Anterior cingulate cortex (tissue), 58 donors: Measurements from ENCODE around the gene ARHGAP10.
A peak's percentile ranks its signal among the peaks of the same experiment; 100 is the strongest.

Experiments used
- DNase-seq, 58 donors: peaks; one replicate each; lab custom pipeline; 2025; lab: John Stamatoyannopoulos, UW

Gene ARHGAP10

GRCh38 chr4:147933316-147933715 is 201.4 kb downstream of the ARHGAP10 start:
- DNase-seq = peak in 1 of 58 donors; percentile 2

- DNase-seq = no peak
These were observed 201.9 kb downstream of the ARHGAP10 start for GRCh38 chr4:147933779-147934178.

- DNase-seq = no peak
These were observed 206.6 kb downstream of the ARHGAP10 start for GRCh38 chr4:147938496-147938895.

- DNase-seq = peak in 36 of 58 donors; percentile 3 to 74 (median 21)
These were observed 208.3 kb downstream of the ARHGAP10 start for GRCh38 chr4:147940171-147940570.

GRCh38 chr4:147941373-147941772 is 209.5 kb downstream of the ARHGAP10 start:
- DNase-seq = no peak

- no peak for DNase-seq
These were observed 210.8 kb downstream of the ARHGAP10 start for GRCh38 chr4:147942729-147943128.

- DNase-seq = peak in 1 of 58 donors; percentile 34
These were observed 211.3 kb downstream of the ARHGAP10 start for GRCh38 chr4:147943159-147943638.

GRCh38 chr4:147944249-147944648 is 212.4 kb downstream of the ARHGAP10 start:
- no peak for DNase-seq

GRCh38 chr4:147944670-147945260 is 212.9 kb downstream of the ARHGAP10 start:
- no peak for DNase-seq

- DNase-seq = no peak
These were observed 216.4 kb downstream of the ARHGAP10 start for GRCh38 chr4:147948336-147948735.

GRCh38 chr4:147950261-147950660 is 218.4 kb downstream of the ARHGAP10 start:
- DNase-seq = no peak

- DNase-seq = no peak
These were observed 219.0 kb downstream of the ARHGAP10 start for GRCh38 chr4:147950841-147951240.

GRCh38 chr4:147954850-147955249 is 223.0 kb downstream of the ARHGAP10 start:
- DNase-seq = no peak

- no peak for DNase-seq
These were observed 224.1 kb downstream of the ARHGAP10 start for GRCh38 chr4:147955827-147956558.

GRCh38 chr4:147957446-147957845 is 225.6 kb downstream of the ARHGAP10 start:
- DNase-seq = no peak

GRCh38 chr4:147958057-147958456 is 226.2 kb downstream of the ARHGAP10 start:
- DNase-seq = no peak

- no peak for DNase-seq
These were observed 226.7 kb downstream of the ARHGAP10 start for GRCh38 chr4:147958489-147959065.

GRCh38 chr4:147960971-147961370 is 229.1 kb downstream of the ARHGAP10 start:
- DNase-seq = no peak

- DNase-seq = no peak
These were observed 232.0 kb downstream of the ARHGAP10 start for GRCh38 chr4:147963839-147964238.

- DNase-seq = no peak
These were observed 232.5 kb downstream of the ARHGAP10 start for GRCh38 chr4:147964266-147964880.

- no peak for DNase-seq
These were observed 233.2 kb downstream of the ARHGAP10 start for GRCh38 chr4:147965056-147965455.
